Measurements from ENCODE around the gene ZFYVE26.

The ZFYVE26 gene

GRCh38 chr14:67717048-67717447 lies 99.3 kb downstream of the ZFYVE26 start:
- no peaks in the 10 kb centered on the region for H3K9me3 ChIP-seq (ENCODE audit: control insufficient read depth, insufficient read depth, low read depth, low read length)
- POLR2A ChIA-PET, result no interaction called here
- CTCF ChIA-PET, result interaction anchor here (1.2 to 5.4 kb wide), 2 partner anchors 12 to 13 kb away, joined by 3 to 31 read pairs; no protein-coding TSS in a partner anchor
- no peaks in the 10 kb centered on the region for H3K4me1 ChIP-seq (ENCODE audit: control insufficient read depth, insufficient read depth, low read length)
- no peaks in the 10 kb centered on the region for H3K36me3 ChIP-seq (ENCODE audit: control insufficient read depth in 2 of 2, insufficient read depth in 1 of 2, low read length in 2 of 2)
- no peak overlapping the region for H3K4me3 ChIP-seq (ENCODE audit: low read depth, low read length)
- no peak for TF ChIP-seq OVOL3 (tag by site-specific recombination; IDR thresholded peaks at IDR 0.05)
- no peak for TF ChIP-seq CTCF (tag by site-specific recombination; IDR thresholded peaks at IDR 0.05)
- no peak overlapping the region for H3K27ac ChIP-seq (ENCODE audit: extremely low read depth, low read depth, low read length)

- ChIA-PET POLR2A (no interaction called here), CTCF (interaction anchor here (0.8 kb wide), 1 partner anchor 9 kb away, joined by 3 read pairs; no protein-coding TSS in a partner anchor)
- H3K4me1 ChIP-seq (ENCODE audit: control insufficient read depth, insufficient read depth, low read length), result no peaks in the 10 kb centered on the region
- no peaks in the 10 kb centered on the region for H3K9me3 ChIP-seq (ENCODE audit: control insufficient read depth, insufficient read depth, low read depth, low read length)
- H3K36me3 ChIP-seq (ENCODE audit: control insufficient read depth in 2 of 2, insufficient read depth in 1 of 2, low read length in 2 of 2), result no peaks in the 10 kb centered on the region
- H3K4me3 ChIP-seq (ENCODE audit: low read depth, low read length), result no peak overlapping the region
- H3K27ac ChIP-seq (ENCODE audit: extremely low read depth, low read depth, low read length), result no peak overlapping the region
- TF ChIP-seq ZNF843 (tag by site-specific recombination; IDR thresholded peaks at IDR 0.05) (no peak), MYNN (tag by site-specific recombination; IDR thresholded peaks at IDR 0.05; ENCODE audit: borderline replicate concordance) (no peak), PRDM4 (tag by site-specific recombination; IDR thresholded peaks at IDR 0.05) (no peak), ZBTB44 (tag by site-specific recombination; IDR thresholded peaks at IDR 0.05) (no peak), ZNF23 (tag by site-specific recombination; IDR thresholded peaks at IDR 0.05; ENCODE audit: borderline replicate concordance) (no peak), MZF1 (tag by site-specific recombination; IDR thresholded peaks at IDR 0.05; ENCODE audit: borderline replicate concordance) (no peak), ZXDB (tag by site-specific recombination; IDR thresholded peaks at IDR 0.05) (no peak), ZNF571 (tag by site-specific recombination; IDR thresholded peaks at IDR 0.05) (no peak), ZNF76 (tag by site-specific recombination; IDR thresholded peaks at IDR 0.05; ENCODE audit: borderline replicate concordance, low read depth) (no peak), SETDB1 (IDR thresholded peaks at IDR 0.05; ENCODE audit: insufficient read length, low read length) (peak; percentile 99), ZNF24 (tag by site-specific recombination; IDR thresholded peaks at IDR 0.05) (no peak), SP3 (tag by site-specific recombination; IDR thresholded peaks at IDR 0.05) (no peak), ZNF792 (tag by site-specific recombination; IDR thresholded peaks at IDR 0.05) (no peak), ZNF10 (tag by site-specific recombination; IDR thresholded peaks at IDR 0.05) (no peak), ZNF555 (tag by site-specific recombination; conservative IDR thresholded peaks at IDR 0.05) (no peak), SCRT2 (tag by site-specific recombination; IDR thresholded peaks at IDR 0.05) (no peak), ZFP37 (tag by site-specific recombination; IDR thresholded peaks at IDR 0.05) (no peak), SCRT1 (tag by site-specific recombination; IDR thresholded peaks at IDR 0.05; ENCODE audit: borderline replicate concordance) (no peak), ZNF530 (tag by site-specific recombination; IDR thresholded peaks at IDR 0.05; ENCODE audit: low read depth) (no peak), AEBP2 (tag by site-specific recombination; IDR thresholded peaks at IDR 0.05; ENCODE audit: borderline replicate concordance) (no peak), GFI1B (tag by site-specific recombination; IDR thresholded peaks at IDR 0.05) (no peak), TRIM28 (IDR thresholded peaks at IDR 0.05; ENCODE audit: borderline replicate concordance, low read length) (peak; percentile 77; the same call in 1 of the 2 replicates), GLIS2 (tag by site-specific recombination; IDR thresholded peaks at IDR 0.05) (no peak), TSHZ1 (tag by site-specific recombination; IDR thresholded peaks at IDR 0.05; ENCODE audit: borderline replicate concordance) (no peak)
Observed at GRCh38 chr14:67710209-67710608, 106.2 kb downstream of the ZFYVE26 start.
